ENCODE measurements around the gene ASIC1. TPM values are rescaled to one million over a fixed set of nuclear protein-coding genes. Genes with fewer than 3 reads are reported as not detected.

The ASIC1 gene
- total and polyA plus RNA-seq, 2 of the 4 experiments (the other 2 are of a cell fraction) = 1.6 to 9.9 TPM

DNA sequence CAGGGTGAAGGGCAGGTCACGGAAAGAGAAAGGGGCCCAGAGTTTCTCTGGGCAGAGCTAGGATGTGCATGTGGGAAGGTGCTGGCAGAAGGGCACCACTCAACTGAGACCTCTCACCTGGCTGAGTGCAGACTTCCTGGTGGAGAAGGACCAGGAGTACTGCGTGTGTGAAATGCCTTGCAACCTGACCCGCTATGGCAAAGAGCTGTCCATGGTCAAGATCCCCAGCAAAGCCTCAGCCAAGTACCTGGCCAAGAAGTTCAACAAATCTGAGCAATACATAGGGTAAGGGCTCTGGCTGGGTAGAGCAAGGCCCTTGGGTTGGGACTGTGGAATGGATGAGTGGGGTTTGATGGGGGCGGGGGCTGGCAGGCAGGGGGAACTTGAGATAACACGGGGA is 22.4 kb downstream of the ASIC1 start:
- H4K91ac ChIP-seq (ENCODE audit: insufficient read depth, low read depth, low read length) = no peak overlapping the region
- CTCF ChIA-PET = no interaction called here

More for the DNA sequence above, 22.4 kb downstream of the ASIC1 start:
- Histone ChIP-seq H3K27ac (ENCODE audit: insufficient read depth, low read length) (no peak overlapping the region), H3K79me1 (ENCODE audit: low read depth in 1 of 2, low read length in 2 of 2) (peaks cover 3 to 11% of the 10 kb centered on the region in 2 experiments), H3K4me3 (ENCODE audit: insufficient read depth, low read depth, low read length) (no peak overlapping the region), H3K23ac (ENCODE audit: low read depth, low read length) (no peak overlapping the region), H2BK20ac (ENCODE audit: low read depth, low read length) (no peak overlapping the region), H4K20me1 (ENCODE audit: insufficient read depth, low read length) (no peaks in the 10 kb centered on the region), H2AK5ac (ENCODE audit: low read depth, low read length) (no peak overlapping the region; the same call in 1 of the 2 replicates), H3K4me1 (ENCODE audit: control insufficient read depth, insufficient read depth, low read length) (peaks cover 5% of the 10 kb centered on the region), H4K8ac (ENCODE audit: low read depth in 2 of 2, low read length in 2 of 2) (no peak overlapping the region), H3K27me3 (ENCODE audit: control insufficient read depth, insufficient read depth, low read length) (no peaks in the 10 kb centered on the region), H3K36me3 (ENCODE audit: control insufficient read depth, insufficient read depth, low read length) (no peaks in the 10 kb centered on the region), H2BK5ac (ENCODE audit: low read depth, low read length, poor library complexity, severe bottlenecking) (no peak overlapping the region), H2AK9ac (replicated peaks; ENCODE audit: low read depth, low read length, poor library complexity) (no peak overlapping the region), H3K14ac (replicated peaks; ENCODE audit: low read depth, low read length) (no peak overlapping the region), H2AFZ (replicated peaks; ENCODE audit: low read length, poor library complexity) (no peak overlapping the region), H3K9ac (ENCODE audit: low read depth, low read length) (no peak overlapping the region), H3K56ac (ENCODE audit: extremely low read depth, insufficient read depth, low read length) (no peak overlapping the region), H3K4me2 (ENCODE audit: low read depth, low read length) (no peak overlapping the region), H3K18ac (ENCODE audit: low read depth, low read length) (no peak overlapping the region), H4K5ac (ENCODE audit: low read depth, low read length) (no peak overlapping the region), H2BK120ac (ENCODE audit: low read depth, low read length) (no peak overlapping the region), H3K9me1 (ENCODE audit: insufficient read depth, low read length) (no peaks in the 10 kb centered on the region), H3K4ac (ENCODE audit: low read depth, low read length) (no peak overlapping the region), H3K9me3 (ENCODE audit: control insufficient read depth, insufficient read depth, low read length) (no peaks in the 10 kb centered on the region), H2BK15ac (ENCODE audit: low read depth, low read length) (no peak overlapping the region)
- dilution Hi-C loops (cut with HindIII; ENCODE audit: low sequenced_read_pairs, unreplicated experiment) = no loop called here
- TF ChIP-seq MXI1 (IDR thresholded peaks at IDR 0.05; ENCODE audit: borderline replicate concordance, low read depth, low read length) (no peak), FOS (IDR thresholded peaks at IDR 0.05; ENCODE audit: low read depth, low read length) (no peak), NFE2L2 (IDR thresholded peaks at IDR 0.05; ENCODE audit: low read depth, low read length) (no peak), POLR2A (IDR thresholded peaks at IDR 0.05; ENCODE audit: low read depth, low read length) (no peak), SMC3 (IDR thresholded peaks at IDR 0.05; ENCODE audit: low read depth, low read length) (no peak), MAZ (IDR thresholded peaks at IDR 0.05; ENCODE audit: borderline replicate concordance, low read depth, low read length) (no peak), RFX5 (IDR thresholded peaks at IDR 0.05; ENCODE audit: low read depth, low read length) (no peak), RAD21 (IDR thresholded peaks at IDR 0.05; ENCODE audit: low read length) (no peak), CEBPB (IDR thresholded peaks at IDR 0.05; ENCODE audit: low read depth, low read length) (no peak), MAFK (IDR thresholded peaks at IDR 0.05; ENCODE audit: low read depth, low read length) (no peak), RCOR1 (IDR thresholded peaks at IDR 0.05; ENCODE audit: insufficient replicate concordance, low read length) (no peak)
- TF ChIP-seq, protein P1, sequence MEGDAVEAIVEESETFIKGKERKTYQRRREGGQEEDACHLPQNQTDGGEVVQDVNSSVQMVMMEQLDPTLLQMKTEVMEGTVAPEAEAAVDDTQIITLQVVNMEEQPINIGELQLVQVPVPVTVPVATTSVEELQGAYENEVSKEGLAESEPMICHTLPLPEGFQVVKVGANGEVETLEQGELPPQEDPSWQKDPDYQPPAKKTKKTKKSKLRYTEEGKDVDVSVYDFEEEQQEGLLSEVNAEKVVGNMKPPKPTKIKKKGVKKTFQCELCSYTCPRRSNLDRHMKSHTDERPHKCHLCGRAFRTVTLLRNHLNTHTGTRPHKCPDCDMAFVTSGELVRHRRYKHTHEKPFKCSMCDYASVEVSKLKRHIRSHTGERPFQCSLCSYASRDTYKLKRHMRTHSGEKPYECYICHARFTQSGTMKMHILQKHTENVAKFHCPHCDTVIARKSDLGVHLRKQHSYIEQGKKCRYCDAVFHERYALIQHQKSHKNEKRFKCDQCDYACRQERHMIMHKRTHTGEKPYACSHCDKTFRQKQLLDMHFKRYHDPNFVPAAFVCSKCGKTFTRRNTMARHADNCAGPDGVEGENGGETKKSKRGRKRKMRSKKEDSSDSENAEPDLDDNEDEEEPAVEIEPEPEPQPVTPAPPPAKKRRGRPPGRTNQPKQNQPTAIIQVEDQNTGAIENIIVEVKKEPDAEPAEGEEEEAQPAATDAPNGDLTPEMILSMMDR (conservative IDR thresholded peaks at IDR 0.05; ENCODE audit: low read depth, low read length) = no peak
- TF ChIP-seq, protein P2, sequence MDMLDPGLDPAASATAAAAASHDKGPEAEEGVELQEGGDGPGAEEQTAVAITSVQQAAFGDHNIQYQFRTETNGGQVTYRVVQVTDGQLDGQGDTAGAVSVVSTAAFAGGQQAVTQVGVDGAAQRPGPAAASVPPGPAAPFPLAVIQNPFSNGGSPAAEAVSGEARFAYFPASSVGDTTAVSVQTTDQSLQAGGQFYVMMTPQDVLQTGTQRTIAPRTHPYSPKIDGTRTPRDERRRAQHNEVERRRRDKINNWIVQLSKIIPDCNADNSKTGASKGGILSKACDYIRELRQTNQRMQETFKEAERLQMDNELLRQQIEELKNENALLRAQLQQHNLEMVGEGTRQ (IDR thresholded peaks at IDR 0.05; ENCODE audit: low read depth, low read length) = no peak
- TF ChIP-seq, protein P3, sequence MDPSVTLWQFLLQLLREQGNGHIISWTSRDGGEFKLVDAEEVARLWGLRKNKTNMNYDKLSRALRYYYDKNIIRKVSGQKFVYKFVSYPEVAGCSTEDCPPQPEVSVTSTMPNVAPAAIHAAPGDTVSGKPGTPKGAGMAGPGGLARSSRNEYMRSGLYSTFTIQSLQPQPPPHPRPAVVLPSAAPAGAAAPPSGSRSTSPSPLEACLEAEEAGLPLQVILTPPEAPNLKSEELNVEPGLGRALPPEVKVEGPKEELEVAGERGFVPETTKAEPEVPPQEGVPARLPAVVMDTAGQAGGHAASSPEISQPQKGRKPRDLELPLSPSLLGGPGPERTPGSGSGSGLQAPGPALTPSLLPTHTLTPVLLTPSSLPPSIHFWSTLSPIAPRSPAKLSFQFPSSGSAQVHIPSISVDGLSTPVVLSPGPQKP (IDR thresholded peaks at IDR 0.05; ENCODE audit: borderline replicate concordance, low read depth, low read length) = no peak
- in situ Hi-C loops (cut with MboI; ENCODE audit: low sequenced_read_pairs) = no loop called here
- no TSS peak for BruUV-seq (replicated peaks)
- ATAC-seq (ENCODE audit: low read depth) (no peak), DNase-seq (no peak)
- POLR2A ChIA-PET (ENCODE audit: unreplicated experiment) = no interaction called here
- intact Hi-C loops (cut with micrococcal nuclease) = no loop called here
- WGBS, 2 experiments (ENCODE audit: extremely low coverage in 2 of 2, insufficient read length in 1 of 2) = 83% methylated on average over 1 of the region's 5 CpGs; no CpG with 5 or more reads in 1 of the 2 experiments

Measured in IMR-90 (cell line).